Activated T-cell treated with anti-CD3 and anti-CD28 coated beads, Interleukin-2, amount 50 U/mL, for 48 hours (primary cell): ENCODE measurements around the gene KDM1B.
A peak's percentile ranks its signal among the peaks of the same experiment; 100 is the strongest.
"Not testable (repeated sequence)": the region's sequence is repeated elsewhere in the genome, so short reads cannot be mapped to it uniquely, and the experiment has no call there.

Source experiments
- DNase-seq, 2 experiments: peaks; one replicate each; pipeline ENCODE4 v3.0.0-alpha.2; 2020

KDM1B gene

DNA sequence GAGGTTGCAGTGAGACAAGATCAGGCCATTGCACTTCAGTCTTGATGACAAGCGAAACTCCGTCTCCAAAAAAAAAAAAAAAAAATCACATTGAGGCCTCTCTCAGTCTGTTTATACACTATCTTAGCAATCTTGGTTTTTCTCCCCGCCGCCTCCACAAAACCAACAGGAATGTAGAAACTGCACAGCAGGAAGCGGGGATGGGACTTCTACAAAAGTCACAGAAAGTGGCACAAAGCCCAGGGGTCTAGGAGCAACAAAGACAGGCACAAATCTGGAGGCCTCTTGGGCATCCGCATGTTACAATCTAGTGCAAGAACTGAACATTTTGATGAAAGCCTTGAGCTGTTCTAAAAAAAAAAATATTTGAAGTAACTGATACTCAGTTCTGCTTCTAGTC is 48.6 kb downstream of the KDM1B start:
- no peak for DNase-seq

DNA sequence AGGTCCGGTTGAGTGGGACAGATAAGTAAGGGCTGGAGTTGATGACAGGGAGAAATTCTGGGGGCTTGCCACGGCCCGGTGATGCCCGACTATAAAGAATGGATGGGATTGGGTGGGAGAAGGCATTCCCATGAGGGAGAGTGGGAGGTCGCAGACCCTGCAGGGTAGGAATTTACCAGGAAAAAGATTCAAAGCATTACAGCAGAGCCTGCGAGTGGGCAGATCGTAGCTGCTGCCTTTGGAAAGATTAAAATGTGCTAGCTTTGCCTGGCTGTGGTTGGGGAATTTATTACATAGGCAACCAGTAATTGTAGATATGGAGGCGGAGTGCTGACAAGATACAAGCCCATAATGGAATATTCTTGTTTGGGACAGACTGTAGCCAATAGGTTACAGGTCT is 49.5 kb downstream of the KDM1B start:
- DNase-seq: no peak

DNA sequence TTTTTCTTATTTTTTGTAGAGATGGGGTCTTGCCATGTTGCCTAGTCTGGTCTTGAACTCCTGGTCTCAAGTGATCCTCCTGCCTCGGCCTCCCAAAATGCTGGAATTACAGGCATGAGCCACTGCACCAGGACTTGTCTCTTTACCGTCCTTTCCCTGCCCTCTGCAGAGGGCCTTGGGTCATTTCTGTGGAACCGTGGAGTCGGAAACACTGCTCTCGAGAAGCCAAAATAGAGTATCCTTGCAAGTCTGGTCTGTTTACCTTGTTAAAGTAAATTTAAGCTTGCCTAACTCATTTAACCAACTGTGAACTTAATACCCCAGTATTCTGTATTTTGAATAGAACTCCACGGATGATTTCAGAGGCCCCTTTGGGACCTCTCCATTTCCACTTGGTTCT is 51.4 kb downstream of the KDM1B start:
- DNase-seq: no peak

DNA sequence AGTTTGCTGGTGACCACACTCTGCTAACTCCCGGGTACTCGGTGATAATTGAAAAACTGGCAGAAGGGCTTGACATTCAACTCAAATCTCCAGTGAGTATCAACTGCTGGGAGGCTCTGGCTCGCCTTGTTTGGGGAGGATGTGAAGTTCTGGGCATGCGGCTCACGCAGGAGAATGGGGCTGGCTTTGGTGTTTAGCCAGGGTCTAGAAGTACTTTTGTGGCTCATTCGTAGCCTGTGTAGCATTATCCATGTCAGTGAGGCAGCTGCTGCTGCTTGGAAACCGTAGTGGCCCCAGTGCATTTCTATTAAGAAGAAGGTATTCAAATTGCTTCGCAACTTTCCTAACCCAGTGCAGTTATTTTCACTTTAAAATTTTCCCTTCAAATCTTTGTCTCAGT is 52.2 kb downstream of the KDM1B start:
- DNase-seq: no peak

DNA sequence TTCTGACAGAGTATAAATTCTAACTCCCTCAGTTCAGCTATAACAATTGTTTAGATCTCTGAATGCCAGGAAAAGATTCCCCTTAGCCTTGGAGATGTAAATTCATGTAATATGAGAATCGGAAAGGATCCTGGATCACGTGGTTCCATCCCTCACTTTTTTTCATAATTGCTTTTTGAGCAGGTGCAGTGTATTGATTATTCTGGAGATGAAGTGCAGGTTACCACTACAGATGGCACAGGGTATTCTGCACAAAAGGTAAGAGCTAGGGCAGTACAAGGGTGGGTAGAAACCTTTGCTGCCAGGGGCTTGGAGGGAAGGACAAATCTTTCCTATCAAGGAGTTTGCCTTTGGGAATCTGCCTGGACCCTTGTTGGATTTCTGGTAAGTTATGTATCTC is 52.7 kb downstream of the KDM1B start:
- DNase-seq: no peak

DNA sequence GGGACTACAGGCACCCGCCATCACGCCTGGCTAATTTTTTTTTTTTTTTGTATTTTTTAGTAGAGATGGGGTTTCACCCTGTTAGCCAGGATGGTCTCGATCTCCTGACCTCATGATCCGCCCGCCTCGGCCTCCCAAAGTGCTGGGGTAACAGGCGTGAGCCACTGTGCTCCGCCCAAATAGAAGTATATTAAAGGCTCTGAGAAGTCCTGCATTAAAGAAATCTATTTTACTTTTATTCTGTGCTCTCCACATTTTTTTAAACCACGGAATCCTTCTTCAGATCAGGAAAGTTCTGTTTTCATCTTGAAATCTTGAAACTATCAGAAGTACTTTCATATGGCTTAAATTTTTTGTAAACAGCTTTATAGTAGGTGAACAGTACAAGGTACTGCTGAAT is 53.6 kb downstream of the KDM1B start:
- DNase-seq: not testable (repeated sequence)

DNA sequence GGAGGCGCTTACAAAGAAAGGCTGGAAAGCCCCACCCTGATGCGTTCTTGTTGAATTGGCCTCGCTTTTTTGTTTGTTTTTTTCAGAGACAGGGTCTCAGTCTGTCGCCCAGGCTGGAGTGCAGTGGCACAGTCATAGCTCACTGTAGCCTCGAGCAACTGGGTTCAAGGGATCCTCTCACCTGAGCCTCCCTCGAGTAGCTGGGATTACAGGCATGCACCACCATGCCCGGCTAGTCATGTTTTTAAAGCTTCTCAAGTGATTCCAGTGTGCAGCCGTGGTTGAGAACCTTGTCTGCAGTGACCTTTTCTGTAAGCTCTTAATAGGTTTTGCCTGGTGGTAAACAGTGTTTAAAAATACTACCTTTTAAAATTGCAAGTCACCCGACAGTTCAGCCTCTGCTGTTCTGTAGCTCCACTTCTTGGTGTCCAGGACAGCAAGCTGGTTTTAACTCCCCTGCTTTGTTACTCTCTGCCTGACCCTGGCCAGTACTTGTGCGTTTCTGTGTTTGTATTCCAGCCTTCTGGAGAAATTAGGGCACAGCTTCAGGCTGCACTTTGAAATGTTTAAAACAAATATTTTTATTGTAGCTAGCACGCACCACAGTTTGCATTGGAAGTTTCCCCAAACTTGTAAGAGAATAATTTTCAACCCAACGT is 54.4 kb downstream of the KDM1B start:
- no peak for DNase-seq

DNA sequence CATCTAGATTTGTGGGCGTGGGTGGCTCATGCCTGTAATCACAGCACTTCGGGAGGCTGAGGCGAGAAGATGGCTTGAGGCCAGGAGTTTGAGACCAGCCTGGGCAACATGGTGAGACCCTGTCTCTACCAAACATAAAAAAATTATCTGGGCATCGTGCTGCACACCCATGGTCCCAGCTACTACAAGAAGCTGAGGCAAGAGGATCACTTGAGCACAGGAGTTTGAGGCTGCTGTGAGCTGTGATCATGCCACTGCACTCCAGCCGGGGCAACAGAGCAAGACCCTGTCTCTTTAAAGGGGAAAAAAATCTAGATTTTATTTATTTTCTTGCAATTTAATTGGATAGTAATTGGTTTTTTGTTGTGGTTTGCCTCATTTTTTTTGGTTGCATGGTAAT is 55.5 kb downstream of the KDM1B start:
- DNase-seq: no peak

DNA sequence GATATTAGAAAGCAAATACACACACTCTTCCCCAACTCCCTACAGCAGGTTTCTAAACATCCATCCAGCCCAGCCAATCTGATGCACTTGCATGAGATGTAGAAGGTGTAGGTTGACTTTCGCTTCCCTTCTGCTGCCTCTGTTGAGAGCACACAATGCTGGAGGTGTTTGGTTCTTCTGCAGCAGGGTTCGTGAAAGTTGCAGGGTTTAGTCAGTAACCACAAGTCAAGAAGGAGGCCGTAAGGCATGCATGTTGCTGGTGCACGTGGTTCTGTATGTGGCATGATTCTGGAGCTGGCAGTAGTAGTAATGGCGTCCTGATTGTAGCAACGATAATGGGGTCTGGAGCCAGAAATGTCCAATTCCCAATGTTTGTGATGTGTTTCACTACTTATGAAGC is 56.1 kb downstream of the KDM1B start:
- DNase-seq: peak; percentile 38 to 53

DNA sequence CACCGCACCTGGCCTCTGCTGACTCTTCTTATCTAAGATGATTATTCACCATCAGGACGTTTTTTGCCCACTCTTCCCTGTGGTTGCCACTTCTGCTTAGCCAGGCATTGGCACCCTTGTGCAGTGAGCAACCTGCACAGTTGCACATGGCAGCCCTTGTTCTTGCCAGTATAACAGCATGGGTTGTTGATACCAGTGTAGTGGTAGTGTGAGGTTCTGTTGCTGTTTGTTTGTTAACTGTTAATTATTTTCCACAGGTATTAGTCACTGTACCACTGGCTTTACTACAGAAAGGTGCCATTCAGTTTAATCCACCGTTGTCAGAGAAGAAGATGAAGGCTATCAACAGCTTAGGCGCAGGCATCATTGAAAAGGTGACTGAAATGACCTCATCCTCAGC is 57.0 kb downstream of the KDM1B start:
- DNase-seq: no peak

DNA sequence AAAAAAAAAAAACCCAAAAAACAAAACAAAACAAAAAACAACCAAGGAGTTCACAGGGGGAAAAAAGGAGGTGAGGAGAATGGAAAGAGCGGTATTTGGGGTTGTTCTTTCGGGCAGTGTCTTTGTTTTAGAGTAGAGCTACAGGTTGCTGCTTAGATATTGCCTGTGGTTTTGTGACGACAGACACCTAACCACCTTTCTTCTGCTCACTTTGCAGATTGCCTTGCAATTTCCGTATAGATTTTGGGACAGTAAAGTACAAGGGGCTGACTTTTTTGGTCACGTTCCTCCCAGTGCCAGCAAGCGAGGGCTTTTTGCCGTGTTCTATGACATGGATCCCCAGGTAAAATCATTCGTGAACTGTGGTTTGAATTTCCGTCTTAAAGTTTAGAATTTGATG is 58.2 kb downstream of the KDM1B start:
- no peak for DNase-seq

DNA sequence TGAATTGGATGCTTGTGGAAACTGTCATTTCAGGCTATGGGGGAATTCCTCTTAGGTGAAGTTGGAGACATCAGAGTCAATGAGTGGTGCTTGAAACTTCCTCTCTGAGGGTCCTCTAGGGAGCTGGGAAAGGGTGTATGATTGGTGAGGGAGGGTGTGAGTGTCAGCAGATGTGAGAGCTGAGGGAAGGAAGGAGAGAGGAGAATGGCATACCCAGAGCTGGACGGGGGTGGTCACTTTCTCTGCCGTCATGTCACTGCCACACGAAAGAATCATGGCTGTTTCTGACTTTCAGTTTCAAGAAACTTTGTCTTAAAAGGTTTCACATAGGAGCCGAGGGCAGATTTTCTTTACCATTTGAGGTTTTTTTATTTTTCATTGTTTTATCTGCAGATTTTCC is 58.8 kb downstream of the KDM1B start:
- DNase-seq: no peak

DNA sequence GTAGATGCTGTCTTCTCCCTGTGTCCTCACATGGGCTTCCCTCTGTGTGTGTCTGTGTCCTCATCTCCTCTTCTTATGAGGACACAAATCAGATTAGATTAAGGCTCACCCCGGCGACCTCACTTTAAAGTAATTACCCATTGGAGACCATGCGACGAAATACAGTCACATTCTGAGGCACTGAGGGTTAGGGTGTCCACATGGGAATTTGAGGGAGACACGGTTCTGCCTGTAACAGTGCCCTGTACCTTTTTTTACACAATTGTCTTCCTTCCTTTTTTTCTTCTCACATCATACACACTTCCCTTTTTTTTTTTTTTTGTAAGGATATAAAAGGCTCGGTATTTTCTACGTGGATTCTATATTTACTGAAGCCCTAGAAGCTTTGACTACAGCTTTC is 60.2 kb downstream of the KDM1B start:
- no peak for DNase-seq

DNA sequence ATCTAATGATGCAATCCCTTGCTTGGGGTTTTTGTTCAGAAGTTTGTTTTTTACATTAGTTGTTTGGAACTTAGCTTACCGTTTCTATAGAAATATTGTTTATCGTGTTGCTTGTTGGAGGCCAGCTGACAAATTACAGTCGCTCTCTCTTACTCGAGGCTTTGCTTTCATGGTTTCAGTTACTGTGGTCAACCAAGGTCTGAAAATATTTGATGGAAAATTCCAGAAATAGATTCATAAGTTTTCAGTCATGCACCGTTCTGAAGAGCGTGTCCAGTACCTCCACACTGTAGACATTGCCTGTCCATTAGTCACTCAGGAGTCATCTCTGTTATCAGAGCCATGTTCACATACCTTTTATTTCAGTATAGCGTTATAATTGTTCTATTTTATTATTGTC is 61.2 kb downstream of the KDM1B start:
- no peak for DNase-seq

DNA sequence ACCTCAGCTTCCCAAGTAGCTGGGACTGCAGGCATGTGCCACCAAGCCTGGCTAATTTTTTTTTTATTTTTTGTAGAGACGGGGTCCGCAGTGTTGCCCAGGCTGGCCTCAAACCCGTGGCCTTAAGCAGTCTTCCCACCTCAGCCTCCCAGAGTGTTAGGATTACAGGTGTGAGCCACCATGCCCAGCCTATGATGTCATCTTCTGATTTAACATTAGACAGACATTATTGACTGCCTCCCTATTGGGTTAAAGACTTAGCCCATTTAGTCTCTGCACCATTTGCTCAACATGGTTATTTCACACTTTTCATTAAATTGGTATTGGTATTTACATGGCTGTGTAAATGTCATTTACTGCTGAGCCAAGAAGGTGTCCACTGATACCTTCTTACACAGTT is 63.0 kb downstream of the KDM1B start:
- no peak for DNase-seq

DNA sequence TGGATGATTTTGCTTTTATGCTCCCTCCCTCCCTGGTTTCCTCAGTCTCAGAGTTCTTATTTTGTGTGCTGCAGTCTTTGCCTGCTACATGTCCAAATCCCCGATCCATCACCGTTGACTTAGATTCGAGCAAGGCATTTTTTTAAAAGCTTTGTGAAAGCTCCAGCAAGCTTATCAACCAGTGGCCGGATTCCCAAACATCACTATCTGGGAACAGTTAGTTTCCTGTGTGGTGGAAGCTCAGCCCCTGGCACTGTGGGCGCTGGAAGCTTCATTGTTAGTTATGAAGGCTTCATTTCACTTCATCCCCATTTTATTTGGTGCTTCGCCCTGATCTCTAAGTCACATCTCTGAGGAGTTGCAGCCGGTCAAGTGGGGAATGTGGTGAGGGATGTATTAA is 64.4 kb downstream of the KDM1B start:
- DNase-seq: no peak

DNA sequence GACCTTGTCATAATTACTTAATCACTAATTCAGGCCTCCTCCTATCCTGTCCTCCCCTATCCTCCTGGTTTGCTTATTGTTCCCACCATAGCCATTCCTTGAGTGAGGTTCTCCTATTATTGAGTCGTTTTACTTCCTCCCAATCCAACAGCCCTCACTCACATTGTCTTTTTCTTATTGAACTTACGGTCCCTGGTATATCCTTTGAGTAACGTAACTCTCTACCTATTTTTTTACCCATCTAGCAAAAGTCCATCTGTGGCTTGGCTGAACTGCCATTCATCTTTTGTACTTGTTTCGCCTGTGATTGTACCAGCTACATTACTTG is 66.0 kb downstream of the KDM1B start:
- DNase-seq: no peak

DNA sequence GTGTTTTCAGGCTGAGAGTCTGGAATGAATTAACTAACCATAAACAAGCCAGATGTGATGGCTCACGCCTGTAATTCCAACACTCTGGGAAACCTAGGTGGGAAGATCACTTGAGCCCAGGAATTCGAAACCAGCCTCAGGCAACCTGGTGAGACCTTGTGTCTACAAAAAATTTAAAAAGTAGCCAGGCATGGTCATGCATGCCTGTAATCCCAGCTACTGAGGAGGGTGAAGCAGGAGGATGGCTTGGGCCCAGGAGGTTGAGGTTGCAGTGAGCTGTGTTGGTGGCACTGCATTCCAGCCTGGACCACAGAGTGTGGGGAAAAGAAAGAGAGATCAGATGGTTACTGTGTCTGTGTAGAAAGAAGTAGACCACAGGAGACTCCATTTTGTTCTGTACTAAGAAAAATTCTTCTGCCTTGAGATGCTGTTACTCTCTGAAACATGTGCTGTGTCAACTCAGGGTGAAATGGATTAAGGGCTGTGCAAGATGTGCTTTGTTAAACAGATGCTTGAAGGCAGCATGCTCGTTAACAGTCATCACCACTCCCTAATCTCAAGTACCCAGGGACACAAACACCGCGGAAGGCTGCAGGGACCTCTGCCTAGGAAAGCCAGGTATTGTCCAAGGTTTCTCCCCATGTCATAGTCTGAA is 71.4 kb downstream of the KDM1B start:
- DNase-seq: not testable (repeated sequence)

DNA sequence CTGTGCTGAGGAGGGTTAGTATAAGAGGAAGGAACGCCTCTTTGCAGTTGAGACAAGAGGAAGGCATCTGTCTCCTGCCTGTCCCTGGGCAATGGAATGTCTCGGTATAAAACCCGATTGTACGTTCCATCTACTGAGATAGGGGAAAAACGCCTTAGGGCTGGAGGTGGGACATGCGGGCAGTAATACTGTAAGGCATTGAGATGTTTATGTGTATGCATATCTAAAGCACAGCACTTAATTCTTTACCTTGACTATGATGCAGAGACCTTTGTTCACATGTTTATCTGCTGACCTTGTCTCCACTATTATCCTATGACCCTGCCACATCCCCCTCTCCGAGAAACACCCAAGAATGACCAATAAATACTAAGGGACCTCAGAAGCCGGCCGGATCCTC is 71.9 kb downstream of the KDM1B start:
- not testable (repeated sequence) for DNase-seq

DNA sequence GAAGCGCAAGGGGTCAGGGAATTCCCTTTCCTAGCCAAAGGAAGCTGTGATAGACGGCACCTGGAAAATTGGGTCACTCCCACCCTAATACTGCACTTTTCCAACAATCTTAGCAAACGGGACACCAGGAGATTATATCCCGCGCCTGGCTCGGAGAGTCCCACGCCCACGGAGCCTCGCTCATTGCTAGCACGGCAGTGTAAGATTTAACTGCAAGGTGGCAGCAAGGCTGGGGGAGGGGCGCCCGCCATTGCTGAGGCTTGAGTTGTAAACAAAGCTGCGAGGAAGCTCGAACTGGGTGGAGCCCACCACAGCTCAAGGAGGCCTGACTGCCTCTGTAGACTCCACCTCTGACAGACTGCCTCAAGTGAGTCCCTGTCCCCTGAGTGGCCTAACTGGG is 73.4 kb downstream of the KDM1B start:
- not testable (repeated sequence) for DNase-seq

DNA sequence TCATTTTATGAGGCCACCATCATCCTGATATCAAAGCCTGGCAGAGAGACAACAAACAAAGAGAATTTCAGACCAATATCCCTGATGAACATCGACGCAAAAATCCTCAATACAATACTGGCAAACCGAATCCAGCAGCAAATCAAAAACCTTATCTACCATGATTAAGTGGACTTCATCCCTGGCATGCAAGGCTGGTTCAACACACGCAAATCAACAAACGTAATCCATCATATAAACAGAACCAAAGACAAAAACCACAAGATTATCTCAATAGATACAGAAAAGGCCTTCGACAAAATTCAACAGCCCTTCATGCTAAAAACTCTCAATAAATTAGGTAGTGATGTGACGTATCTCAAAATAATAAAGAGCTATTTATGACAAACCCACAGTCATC is 76.6 kb downstream of the KDM1B start:
- not testable (repeated sequence) for DNase-seq

DNA sequence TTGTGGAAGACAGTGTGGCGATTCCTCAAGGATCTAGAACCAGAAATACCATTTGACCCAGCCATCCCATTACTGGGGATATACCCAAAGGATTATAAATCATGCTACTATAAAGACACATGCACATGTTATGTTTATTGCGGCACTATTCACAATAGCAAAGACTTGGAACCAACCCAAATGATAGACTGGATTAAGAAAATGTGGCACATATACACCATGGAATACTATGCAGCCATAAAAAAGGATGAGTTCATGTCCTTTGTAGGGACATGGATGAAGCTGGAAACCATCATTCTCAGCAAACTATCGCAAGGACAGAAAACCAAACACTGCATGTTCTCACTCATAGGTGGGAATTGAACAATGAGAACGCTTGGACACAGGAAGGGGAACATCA is 78.5 kb downstream of the KDM1B start:
- not testable (repeated sequence) for DNase-seq

DNA sequence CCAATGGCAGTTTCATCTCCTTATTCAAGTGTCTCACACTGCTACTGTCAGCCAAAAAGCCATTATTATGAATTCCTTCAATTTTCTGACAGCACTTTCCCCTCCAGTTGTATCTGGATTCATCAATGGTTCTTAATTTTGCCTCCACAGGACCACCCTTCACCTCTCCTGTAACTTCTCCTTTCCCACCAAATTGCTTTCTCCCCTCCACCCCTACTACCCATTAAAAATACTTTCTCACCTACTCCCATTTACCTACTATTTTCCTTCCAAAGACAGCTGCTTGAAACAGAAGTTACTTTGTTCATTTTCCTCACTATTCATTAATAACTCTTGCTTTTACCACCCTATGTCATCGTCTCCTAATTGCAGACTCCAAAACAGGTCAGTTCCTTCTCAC is 79.3 kb downstream of the KDM1B start:
- DNase-seq: no peak

DNA sequence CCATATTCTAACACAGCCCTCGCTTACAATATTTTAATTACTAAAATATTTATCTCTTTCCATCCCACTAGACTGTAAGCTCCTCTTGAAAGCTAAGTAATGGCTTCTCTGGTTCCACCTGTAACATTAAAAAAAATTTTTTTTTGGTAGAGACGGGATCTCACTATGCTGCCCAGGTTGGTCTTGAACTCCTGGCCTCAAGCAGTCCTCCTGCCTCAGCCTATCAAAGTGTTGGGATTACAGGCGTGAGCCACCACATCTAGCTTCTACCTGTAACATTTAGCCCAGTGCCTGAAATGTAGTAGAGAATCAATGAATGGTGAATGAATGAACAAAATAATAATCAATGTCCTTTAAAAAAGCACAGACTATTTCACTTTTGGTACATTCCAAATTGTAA is 80.3 kb downstream of the KDM1B start:
- no peak for DNase-seq

DNA sequence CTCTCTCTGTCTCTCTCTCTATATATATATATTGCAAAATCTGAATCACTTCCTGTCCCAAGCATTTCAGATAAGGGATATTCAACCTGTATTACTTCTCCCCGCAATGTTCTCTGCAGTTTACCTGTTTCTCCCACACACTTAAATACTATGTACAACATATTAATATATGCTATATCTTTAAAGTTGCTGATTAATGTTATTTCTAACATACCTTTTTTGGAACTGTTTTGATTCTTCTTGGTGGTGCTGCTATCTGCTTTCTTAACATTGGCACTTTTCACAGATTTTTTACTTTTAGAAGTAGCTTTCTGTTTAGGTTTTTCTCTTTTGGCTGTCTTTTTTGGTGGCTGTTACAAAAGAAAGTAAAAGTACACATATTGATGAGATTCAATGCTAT is 81.9 kb downstream of the KDM1B start:
- no peak for DNase-seq
